ENCODE results near the gene UTP4.

UTP4 gene

GRCh38 chr16:69132424-69133252, at the start of gene UTP4, which contains the start of gene CHTF8:
TSS of gene UTP4 (plus strand) at chr16:69132649. CDS start at chr16:69133460, 811 bp downstream.
TSS of gene CHTF8 (minus strand) at chr16:69132588. CDS start at chr16:69121458, 11,130 bp downstream.
- DNase-seq (ENCODE audit: low read depth, low spot score): no peak

DNA sequence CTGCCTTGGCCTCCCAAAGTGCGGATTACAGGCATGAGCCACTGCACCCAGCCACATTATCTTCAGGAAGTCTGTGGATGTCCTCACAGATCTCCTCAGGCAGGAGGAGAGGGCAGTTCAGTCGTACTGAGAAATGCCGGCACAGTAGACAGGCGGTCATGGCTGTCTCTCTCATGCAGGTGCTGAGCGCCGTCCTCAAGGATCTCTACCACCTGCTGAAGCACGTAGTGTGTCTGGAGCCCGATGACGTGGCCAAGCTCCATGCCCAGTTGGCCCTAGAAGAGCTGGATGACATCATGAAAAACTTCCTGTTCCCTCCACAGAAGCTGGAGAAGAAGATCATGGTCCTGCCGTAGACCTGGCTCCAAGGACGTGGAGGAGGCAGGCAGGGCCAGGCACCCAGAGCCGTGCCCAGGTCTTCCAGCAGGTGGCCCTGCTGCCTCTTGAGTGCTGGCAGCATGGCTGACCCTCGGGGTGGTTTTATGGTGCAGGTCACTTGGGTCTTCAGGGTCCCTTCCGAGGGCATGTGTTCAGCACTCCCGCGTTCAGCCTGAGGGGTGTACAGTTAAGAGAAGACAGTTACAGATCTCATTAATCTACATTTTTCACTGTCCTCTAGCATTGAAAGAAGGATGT, 49.0 kb upstream of the UTP4 start:
- no peak for DNase-seq (ENCODE audit: low read depth, low spot score)

GRCh38 chr16:69084289-69084688, 48.2 kb upstream of the UTP4 start:
- DNase-seq (ENCODE audit: low read depth, low spot score): no peak

DNA sequence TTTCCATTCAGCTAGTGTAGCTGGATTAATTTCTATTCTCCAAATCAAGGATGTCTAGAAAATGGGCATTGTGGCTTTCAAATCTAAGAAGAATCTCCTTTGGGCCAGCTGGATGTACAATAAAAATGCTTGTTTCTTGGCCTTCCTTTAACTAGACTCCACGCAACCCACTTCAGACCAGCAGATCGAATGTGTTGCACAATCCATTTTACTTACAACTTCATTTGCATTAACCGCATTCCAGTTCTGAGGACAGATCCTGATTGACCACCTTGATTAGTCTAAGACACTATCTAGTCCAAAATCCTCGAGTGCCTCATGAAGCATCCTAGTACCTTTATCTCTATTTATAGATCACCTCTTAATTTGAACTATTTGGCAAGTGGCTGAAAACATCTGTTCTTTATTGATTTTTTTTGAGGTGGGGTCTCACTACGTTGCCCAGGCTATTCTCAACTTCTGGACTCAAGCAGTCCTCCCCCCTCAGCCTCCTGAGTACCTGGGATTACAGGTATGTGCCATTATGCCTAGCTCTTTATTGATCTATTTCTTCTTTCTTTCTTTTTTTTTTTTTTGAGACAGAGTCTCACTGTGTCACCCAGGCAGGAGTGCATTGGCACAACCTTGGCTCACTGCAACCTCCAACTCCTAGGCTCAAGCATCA, 47.3 kb upstream of the UTP4 start:
- DNase-seq (ENCODE audit: low read depth, low spot score): no peak

- DNase-seq (ENCODE audit: low read depth, low spot score): no peak
These were observed 45.3 kb upstream of the UTP4 start for GRCh38 chr16:69087161-69087581.

DNA sequence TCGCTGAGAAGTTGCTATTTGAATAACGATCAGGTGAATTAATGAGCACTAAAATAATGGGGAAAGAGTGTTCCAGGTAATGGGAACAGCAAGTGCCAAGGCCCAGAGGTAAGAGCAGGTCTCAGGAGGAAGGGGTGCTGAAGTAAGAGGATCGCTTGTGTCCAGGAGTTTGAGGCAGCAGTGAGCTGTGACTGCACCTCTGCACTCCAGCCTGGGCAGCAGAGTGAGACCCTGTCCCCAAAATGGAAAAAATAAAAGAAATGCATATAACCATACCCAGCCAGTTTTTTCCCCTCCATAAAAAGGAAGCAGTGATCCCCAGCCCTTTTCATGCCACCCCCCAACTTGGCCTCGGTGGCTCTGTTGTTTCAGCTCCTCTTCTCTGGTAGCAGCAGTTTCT, 43.8 kb upstream of the UTP4 start:
- DNase-seq (ENCODE audit: low read depth, low spot score): no peak

DNA sequence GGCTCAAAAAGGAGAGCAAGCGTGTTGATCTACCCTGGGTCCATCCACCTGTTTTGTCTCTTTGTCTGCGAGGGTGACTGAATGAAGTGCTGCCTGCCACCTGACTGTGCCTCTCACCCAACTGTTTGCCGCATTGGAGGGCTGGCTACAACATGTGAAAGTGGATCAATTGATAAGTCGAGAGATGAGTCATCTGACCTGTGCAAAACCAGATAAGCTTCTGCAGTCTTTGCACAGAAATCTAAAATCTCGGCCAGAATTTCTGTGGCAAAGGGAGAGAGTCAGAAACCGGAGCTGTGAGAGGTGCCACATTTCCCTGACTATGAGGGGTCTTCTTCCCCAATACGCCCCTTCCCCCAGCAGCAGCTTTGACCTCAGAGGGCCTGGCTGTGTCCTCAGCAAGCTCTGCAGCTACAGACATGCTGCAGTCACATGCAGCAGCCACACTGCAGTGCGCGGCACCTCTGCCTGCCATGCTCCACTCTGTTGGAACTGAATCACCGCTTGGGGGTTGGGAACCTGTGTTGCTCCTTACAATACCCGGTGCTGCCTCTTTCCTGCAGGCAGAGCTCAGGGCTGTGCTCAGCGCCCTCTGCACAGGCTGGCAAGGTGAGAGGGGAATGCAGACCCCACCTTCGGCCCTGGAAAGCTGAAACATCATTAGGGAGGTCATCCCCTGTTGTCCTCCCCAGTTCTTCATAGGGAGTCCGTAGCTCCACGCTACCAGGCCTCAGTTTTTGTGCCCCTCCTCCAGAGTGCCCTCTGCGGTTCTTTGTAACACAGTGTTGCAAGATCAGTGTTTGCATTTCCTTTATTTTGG, 43.1 kb upstream of the UTP4 start:
- DNase-seq (ENCODE audit: low read depth, low spot score): no peak

DNA sequence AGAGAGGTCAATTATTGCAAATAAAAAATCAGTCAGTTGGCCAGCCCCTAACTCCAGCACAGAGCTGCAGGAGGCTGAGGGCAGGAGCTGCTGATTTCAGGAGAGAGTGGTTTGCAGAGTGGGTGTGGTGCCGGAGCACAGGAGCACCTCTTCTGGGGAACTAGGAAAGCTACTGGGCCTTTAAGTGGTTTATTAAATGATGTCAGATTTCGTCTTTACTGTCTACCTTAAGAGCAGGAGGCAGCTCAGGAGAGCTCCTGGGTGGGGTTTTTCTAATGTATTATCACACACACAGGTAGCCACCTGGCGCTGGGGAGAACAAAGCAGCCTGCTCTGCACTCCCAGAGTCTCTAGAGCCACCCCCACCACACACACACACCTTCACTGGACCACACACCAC, 38.5 kb upstream of the UTP4 start:
- DNase-seq (ENCODE audit: low read depth, low spot score): no peak

GRCh38 chr16:69094501-69094900, 37.9 kb upstream of the UTP4 start:
- no peak for DNase-seq (ENCODE audit: low read depth, low spot score)

- no peak for DNase-seq (ENCODE audit: low read depth, low spot score)
These were observed 37.3 kb upstream of the UTP4 start for GRCh38 chr16:69095193-69095592.

- no peak for DNase-seq (ENCODE audit: low read depth, low spot score)
These were observed 32.3 kb upstream of the UTP4 start for GRCh38 chr16:69100071-69100691.

- DNase-seq (ENCODE audit: low read depth, low spot score): peak; percentile 86
These were observed 26.7 kb upstream of the UTP4 start, which contains the start of gene HAS3 for GRCh38 chr16:69105501-69106361. TSS of gene HAS3 (plus strand) at chr16:69105653. CDS start at chr16:69109396, 3,743 bp downstream.

DNA sequence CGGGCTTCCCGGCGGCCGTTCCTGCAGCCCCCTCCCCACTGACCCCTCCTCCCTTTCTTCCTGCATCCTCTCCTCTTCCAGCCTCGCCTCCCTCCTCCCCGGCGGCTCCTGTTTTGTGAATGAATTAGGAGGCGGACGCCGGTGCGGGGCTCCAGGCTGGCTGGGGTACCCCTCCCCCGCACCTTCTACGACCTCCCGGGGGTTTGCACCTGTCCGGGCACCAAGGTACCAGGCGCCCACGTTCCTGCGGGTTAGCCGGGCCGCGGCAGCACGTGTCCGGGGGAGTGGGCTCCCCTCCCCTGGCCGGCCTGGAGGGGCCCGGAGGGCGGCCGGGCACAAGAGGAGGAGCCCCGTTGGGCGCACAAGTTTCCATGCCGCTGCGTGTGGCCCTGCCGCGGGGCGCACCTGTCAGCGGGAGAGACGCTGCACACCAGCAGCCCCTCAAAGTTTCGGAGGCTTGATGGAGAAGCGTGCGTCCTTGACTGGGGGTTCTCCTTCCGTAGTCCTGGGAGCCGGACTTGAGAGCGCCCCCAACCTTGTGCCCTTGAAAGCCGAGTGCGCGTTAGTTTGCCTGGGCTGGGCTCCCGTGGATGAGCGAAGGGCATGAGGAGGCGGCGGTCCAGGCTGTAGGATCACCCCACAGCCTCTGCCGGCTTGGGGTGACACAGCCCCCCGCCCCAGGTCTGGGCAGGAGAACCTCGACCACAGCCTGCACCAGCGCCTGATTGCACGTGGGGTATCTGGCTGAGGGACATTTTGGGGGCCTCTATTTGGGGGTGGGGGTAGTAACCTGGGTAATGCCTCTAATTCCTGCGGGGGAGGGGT, 25.7 kb upstream of the UTP4 start:
- DNase-seq (ENCODE audit: low read depth, low spot score): no peak

DNA sequence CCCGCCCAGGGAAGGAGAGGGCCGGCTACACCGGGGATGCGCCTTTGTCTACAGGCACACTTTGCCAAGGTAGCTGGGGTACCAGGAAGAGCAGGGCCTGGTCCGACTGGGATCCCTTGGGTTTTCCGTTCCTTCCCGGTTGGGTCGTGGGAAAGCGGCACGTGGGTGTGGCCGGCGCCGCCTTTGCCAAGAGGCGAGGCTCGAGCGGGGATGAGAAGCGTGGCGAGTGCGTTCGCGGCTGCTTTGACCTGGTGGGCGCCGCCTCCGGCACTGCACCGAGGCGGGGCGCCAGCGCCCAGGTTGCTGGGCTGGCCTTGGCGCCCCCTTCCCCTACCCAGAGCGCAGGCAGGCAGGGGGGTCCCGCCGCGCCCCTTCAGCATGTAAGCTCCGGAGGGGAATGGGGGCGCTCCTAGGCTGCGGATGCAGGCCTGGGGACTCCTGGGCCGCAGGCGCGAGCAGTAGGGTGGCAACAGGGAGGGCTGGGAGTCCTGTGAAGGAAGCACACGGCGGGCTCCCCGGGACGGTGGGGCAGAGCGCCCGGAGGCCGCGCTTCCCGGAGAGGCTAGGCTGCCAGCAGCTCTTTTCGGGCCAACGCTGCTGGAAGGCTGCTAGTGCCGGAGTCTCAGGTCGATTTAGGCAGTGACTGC, 25.0 kb upstream of the UTP4 start:
- no peak for DNase-seq (ENCODE audit: low read depth, low spot score)

- no peak for DNase-seq (ENCODE audit: low read depth, low spot score)
These were observed 24.2 kb upstream of the UTP4 start for GRCh38 chr16:69108064-69108904.

GRCh38 chr16:69108905-69109252, 23.6 kb upstream of the UTP4 start:
- no peak for DNase-seq (ENCODE audit: low read depth, low spot score)

GRCh38 chr16:69109486-69110270, 22.8 kb upstream of the UTP4 start:
- DNase-seq (ENCODE audit: low read depth, low spot score): no peak
